SK-N-SH treated with all-trans-retinoic acid at 6 μM for 48 hours (cell line): ENCODE results near the gene MTF2.
A peak's percentile ranks its signal among the peaks of the same experiment; 100 is the strongest.

Experiments
- ATAC-seq: fragments of 200-7000 bp; cut with Tn5 transposase; 3 replicates; pipeline ENCODE4 v1.9.1; 2020; ENCODE audit warnings: mild to moderate bottlenecking, moderate library complexity
- ARNTL ChIP-seq: fragments of 450-650 bp; formaldehyde crosslinking; IDR thresholded peaks from 2 replicates; pipeline ENCODE4 v1.5.0; 2020; ENCODE audit warnings: low read depth, mild to moderate bottlenecking, moderate library complexity, borderline replicate concordance
- CREB5 ChIP-seq: fragments of 250-450 bp; sonication (Bioruptor Pico); IDR thresholded peaks from 2 replicates; pipeline ENCODE4 v1.5.1; 2020; ENCODE audit warnings: low read depth, mild to moderate bottlenecking, moderate library complexity
- CSDC2 ChIP-seq: fragments of 250-450 bp; sonication (Bioruptor Pico); IDR thresholded peaks from 2 replicates; pipeline ENCODE4 v1.5.0; 2020; ENCODE audit warnings: mild to moderate bottlenecking, moderate library complexity
- ESRRG ChIP-seq: fragments of 250-450 bp; sonication (Bioruptor Pico); IDR thresholded peaks from 2 replicates; pipeline ENCODE4 v1.6.1; 2021; ENCODE audit warnings: mild to moderate bottlenecking
- GLIS3 ChIP-seq: fragments of 250-450 bp; sonication (Bioruptor Pico); IDR thresholded peaks from 2 replicates; pipeline ENCODE4 v1.5.0; 2020; ENCODE audit warnings: mild to moderate bottlenecking, moderate library complexity
- ISL1 ChIP-seq: fragments of 250-450 bp; sonication (Bioruptor Pico); IDR thresholded peaks from 2 replicates; pipeline ENCODE4 v2.1.2; 2022; ENCODE audit warnings: mild to moderate bottlenecking, moderate library complexity
- OSR1 ChIP-seq: fragments of 250-450 bp; sonication (Bioruptor Pico); IDR thresholded peaks from 2 replicates; pipeline ENCODE4 v1.8.0; 2022; ENCODE audit warnings: moderate library complexity, mild to moderate bottlenecking, inconsistent platforms
- PPARA ChIP-seq: fragments of 250-450 bp; sonication (Bioruptor Pico); IDR thresholded peaks from 2 replicates; pipeline ENCODE4 v1.5.0; 2020; ENCODE audit warnings: mild to moderate bottlenecking, borderline replicate concordance
- RARB ChIP-seq: fragments of 250-450 bp; sonication (Bioruptor Pico); IDR thresholded peaks from 2 replicates; pipeline ENCODE4 v1.8.0; 2021; ENCODE audit warnings: mild to moderate bottlenecking, moderate library complexity
- SNAI2 ChIP-seq: fragments of 250-450 bp; sonication (Bioruptor Pico); IDR thresholded peaks from 2 replicates; pipeline ENCODE4 v1.5.0; 2020; ENCODE audit warnings: mild to moderate bottlenecking, moderate library complexity
- TCF4 ChIP-seq: fragments of 250-450 bp; sonication (Bioruptor Pico); IDR thresholded peaks from 2 replicates; pipeline ENCODE4 v1.8.0; 2021; ENCODE audit warnings: mild to moderate bottlenecking, moderate library complexity, borderline replicate concordance
- TOX ChIP-seq: fragments of 250-450 bp; sonication (Bioruptor Pico); IDR thresholded peaks from 2 replicates; pipeline ENCODE4 v1.8.0; 2021; ENCODE audit warnings: mild to moderate bottlenecking, moderate library complexity, borderline replicate concordance
- ZC3H10 ChIP-seq: fragments of 250-450 bp; sonication (Bioruptor Pico); IDR thresholded peaks from 2 replicates; pipeline ENCODE4 v1.5.1; 2021; ENCODE audit warnings: mild to moderate bottlenecking, moderate library complexity
- ZFP30 ChIP-seq: fragments of 450-650 bp; formaldehyde crosslinking; IDR thresholded peaks from 2 replicates; pipeline ENCODE4 v1.5.0; 2022; ENCODE audit warnings: mild to moderate bottlenecking, moderate library complexity
- ZNF565 ChIP-seq: fragments of 450-650 bp; formaldehyde crosslinking; conservative IDR thresholded peaks from 2 replicates; pipeline ENCODE4 v1.5.0; 2020; ENCODE audit warnings: low read depth, mild to moderate bottlenecking, moderate library complexity
- ZNF70 ChIP-seq: fragments of 450-650 bp; formaldehyde crosslinking; IDR thresholded peaks from 2 replicates; pipeline ENCODE4 v1.5.0; 2020; ENCODE audit warnings: mild to moderate bottlenecking, moderate library complexity
- ZNF8 ChIP-seq: fragments of 450-650 bp; formaldehyde crosslinking; IDR thresholded peaks from 2 replicates; pipeline ENCODE4 v1.5.0; 2020; ENCODE audit warnings: mild to moderate bottlenecking, moderate library complexity
- TF ChIP-seq, protein P1 (sequence below): fragments of 250-450 bp; sonication (Bioruptor Pico); IDR thresholded peaks from 2 replicates; pipeline ENCODE4 v1.8.0; 2020; ENCODE audit warnings: mild to moderate bottlenecking, moderate library complexity, borderline replicate concordance
- TF ChIP-seq, protein P2 (sequence below): fragments of 250-450 bp; sonication (Bioruptor Pico); IDR thresholded peaks from 2 replicates; pipeline ENCODE4 v1.8.0; 2021; ENCODE audit warnings: low read depth, mild to moderate bottlenecking, moderate library complexity, borderline replicate concordance
- TF ChIP-seq, protein P3 (sequence below): fragments of 250-450 bp; sonication (Bioruptor Pico); IDR thresholded peaks from 2 replicates; pipeline ENCODE4 v1.5.1; 2021; ENCODE audit warnings: mild to moderate bottlenecking, moderate library complexity

Gene MTF2

GRCh38 chr1:93095804-93096585, 16.9 kb downstream of the MTF2 start (continued):
- TF ChIP-seq ARNTL (CRISPR knock-in tag) = no peak
- no peak for TF ChIP-seq TOX (CRISPR knock-in tag)
- no peak for TF ChIP-seq ZFP30 (CRISPR knock-in tag)
- TF ChIP-seq RARB = no peak
- no peak for TF ChIP-seq TCF4 (CRISPR knock-in tag)
- no peak for TF ChIP-seq ZNF70 (CRISPR knock-in tag)
- no peak for TF ChIP-seq ISL1

DNA sequence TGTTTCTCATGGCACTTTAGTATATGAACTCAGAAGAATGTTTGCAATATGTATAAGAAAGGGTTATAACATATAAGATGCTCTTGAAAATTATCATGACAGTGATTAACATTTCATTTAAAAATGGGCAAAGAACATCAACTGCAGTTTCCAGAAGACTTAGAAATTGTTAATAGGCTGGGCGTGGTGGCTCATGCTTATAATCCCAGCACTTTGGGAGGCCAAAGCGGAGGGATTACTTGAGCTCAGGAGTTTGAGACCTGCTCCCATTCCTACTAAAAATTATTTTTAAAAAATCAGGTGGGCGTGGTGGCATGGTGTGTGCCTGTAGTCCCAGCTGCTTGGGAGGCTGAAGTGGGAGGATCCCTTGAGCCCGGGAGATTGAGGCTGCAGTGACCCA, 23.1 kb downstream of the MTF2 start:
- TF ChIP-seq TOX (CRISPR knock-in tag) (no peak), PPARA (CRISPR knock-in tag) (no peak), CREB5 (CRISPR knock-in tag) (no peak)
- TF ChIP-seq, protein P1, sequence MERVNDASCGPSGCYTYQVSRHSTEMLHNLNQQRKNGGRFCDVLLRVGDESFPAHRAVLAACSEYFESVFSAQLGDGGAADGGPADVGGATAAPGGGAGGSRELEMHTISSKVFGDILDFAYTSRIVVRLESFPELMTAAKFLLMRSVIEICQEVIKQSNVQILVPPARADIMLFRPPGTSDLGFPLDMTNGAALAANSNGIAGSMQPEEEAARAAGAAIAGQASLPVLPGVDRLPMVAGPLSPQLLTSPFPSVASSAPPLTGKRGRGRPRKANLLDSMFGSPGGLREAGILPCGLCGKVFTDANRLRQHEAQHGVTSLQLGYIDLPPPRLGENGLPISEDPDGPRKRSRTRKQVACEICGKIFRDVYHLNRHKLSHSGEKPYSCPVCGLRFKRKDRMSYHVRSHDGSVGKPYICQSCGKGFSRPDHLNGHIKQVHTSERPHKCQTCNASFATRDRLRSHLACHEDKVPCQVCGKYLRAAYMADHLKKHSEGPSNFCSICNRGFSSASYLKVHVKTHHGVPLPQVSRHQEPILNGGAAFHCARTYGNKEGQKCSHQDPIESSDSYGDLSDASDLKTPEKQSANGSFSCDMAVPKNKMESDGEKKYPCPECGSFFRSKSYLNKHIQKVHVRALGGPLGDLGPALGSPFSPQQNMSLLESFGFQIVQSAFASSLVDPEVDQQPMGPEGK (CRISPR knock-in tag) = no peak
- ATAC-seq = no peak

DNA sequence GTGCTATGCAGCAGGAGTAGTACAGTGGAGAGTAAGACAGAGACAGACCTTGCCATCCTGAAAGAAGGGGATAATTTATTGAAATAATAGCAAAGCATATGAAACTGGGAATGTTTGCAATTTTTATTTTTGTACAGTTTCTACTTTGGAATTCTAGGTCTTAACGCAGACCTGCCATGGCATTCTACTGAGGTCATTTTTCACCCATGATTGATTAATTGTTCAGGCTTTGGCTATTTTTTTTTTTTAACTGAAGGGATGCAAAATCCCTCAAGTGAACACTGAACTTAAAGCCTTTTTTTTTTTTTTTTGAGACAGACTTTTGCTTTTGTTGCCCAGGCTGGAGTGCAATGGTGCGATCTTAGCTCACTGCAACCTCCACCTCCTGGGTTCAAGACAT, 27.1 kb downstream of the MTF2 start:
- TF ChIP-seq CREB5 (CRISPR knock-in tag) (no peak), ZNF565 (no peak), TOX (CRISPR knock-in tag) (no peak), GLIS3 (CRISPR knock-in tag) (no peak)
- peak; percentile 80 for ATAC-seq

- no peak for ATAC-seq
- no peak for TF ChIP-seq OSR1 (CRISPR knock-in tag)
- TF ChIP-seq CREB5 (CRISPR knock-in tag) = no peak
These were observed 28.3 kb downstream of the MTF2 start for GRCh38 chr1:93107395-93107794.

DNA sequence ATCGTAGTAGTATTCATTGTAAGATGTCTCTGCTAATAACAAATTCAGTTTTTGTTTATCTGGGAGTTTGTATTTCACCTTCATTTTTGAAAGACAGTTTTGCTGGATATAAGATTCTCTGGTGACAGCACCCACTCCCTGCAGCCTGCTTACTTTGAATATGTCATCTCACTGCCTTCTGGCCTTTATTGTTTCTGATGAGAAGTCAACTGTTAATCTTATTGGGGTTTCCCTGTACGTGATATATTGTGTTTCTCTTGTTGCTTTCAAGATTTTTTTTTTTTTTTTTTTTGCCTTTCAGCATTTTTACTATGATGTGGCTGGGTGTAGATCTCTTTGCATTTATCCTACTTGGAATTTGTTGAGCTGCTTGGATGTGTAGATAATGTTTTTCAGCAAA, 29.3 kb downstream of the MTF2 start:
- no peak for ATAC-seq
- TF ChIP-seq RARB (no peak), SNAI2 (no peak), ZNF70 (CRISPR knock-in tag) (no peak), TOX (CRISPR knock-in tag) (no peak), CREB5 (CRISPR knock-in tag) (no peak), ARNTL (CRISPR knock-in tag) (no peak), OSR1 (CRISPR knock-in tag) (no peak), TCF4 (CRISPR knock-in tag) (no peak)
- TF ChIP-seq, all 23 proteins: peak for 0

- no peak for ATAC-seq
- TF ChIP-seq ZNF8 = no peak
- TF ChIP-seq ISL1 = no peak
- TF ChIP-seq ARNTL (CRISPR knock-in tag) = no peak
- TF ChIP-seq ZC3H10 (CRISPR knock-in tag) = no peak
- TF ChIP-seq GLIS3 (CRISPR knock-in tag) = no peak
- TF ChIP-seq PPARA (CRISPR knock-in tag) = no peak
- no peak for TF ChIP-seq ZNF70 (CRISPR knock-in tag)
- TF ChIP-seq, protein P2, sequence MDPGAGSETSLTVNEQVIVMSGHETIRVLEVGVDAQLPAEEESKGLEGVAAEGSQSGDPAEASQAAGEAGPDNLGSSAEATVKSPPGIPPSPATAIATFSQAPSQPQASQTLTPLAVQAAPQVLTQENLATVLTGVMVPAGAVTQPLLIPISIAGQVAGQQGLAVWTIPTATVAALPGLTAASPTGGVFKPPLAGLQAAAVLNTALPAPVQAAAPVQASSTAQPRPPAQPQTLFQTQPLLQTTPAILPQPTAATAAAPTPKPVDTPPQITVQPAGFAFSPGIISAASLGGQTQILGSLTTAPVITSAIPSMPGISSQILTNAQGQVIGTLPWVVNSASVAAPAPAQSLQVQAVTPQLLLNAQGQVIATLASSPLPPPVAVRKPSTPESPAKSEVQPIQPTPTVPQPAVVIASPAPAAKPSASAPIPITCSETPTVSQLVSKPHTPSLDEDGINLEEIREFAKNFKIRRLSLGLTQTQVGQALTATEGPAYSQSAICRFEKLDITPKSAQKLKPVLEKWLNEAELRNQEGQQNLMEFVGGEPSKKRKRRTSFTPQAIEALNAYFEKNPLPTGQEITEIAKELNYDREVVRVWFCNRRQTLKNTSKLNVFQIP (CRISPR knock-in tag) = no peak
- TF ChIP-seq, protein P3, sequence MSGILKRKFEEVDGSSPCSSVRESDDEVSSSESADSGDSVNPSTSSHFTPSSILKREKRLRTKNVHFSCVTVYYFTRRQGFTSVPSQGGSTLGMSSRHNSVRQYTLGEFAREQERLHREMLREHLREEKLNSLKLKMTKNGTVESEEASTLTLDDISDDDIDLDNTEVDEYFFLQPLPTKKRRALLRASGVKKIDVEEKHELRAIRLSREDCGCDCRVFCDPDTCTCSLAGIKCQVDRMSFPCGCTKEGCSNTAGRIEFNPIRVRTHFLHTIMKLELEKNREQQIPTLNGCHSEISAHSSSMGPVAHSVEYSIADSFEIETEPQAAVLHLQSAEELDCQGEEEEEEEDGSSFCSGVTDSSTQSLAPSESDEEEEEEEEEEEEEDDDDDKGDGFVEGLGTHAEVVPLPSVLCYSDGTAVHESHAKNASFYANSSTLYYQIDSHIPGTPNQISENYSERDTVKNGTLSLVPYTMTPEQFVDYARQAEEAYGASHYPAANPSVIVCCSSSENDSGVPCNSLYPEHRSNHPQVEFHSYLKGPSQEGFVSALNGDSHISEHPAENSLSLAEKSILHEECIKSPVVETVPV = no peak
- TF ChIP-seq ESRRG = no peak
- TF ChIP-seq TOX (CRISPR knock-in tag) = no peak
- no peak for TF ChIP-seq CSDC2 (CRISPR knock-in tag)
- TF ChIP-seq RARB = no peak
- TF ChIP-seq, all 23 proteins: peak for 0
These were observed 30.5 kb downstream of the MTF2 start for GRCh38 chr1:93109578-93109977.
